Prostate gland (tissue), 2 donors: ENCODE measurements around the gene PPFIA2. TPM values are rescaled to one million over a fixed set of nuclear protein-coding genes. Genes with fewer than 3 reads are reported as not detected.
"Not testable (repeated sequence)": the region's sequence is repeated elsewhere in the genome, so short reads cannot be mapped to it uniquely, and the experiment has no call there.

ENCODE experiments used
- DNase-seq: peaks from one replicate; pipeline ENCODE4 v3.0.0-alpha.2; 2019; ENCODE audit warnings: low spot score
- H3K27ac ChIP-seq, 2 donors: fragments of 200-600 bp; sonication (generic); 2 replicates each; pipeline ENCODE4 v1.5.1; 2017 to 2019
- H3K27me3 ChIP-seq: fragments of 200-600 bp; sonication (generic); replicated peaks from 2 replicates; pipeline ENCODE4 v1.5.1; 2019; ENCODE audit not compliant: insufficient read depth
- H3K36me3 ChIP-seq, 2 donors: fragments of 200-600 bp; sonication (generic); 1 replicate in 1 of 2; 2 replicates in 1 of 2; pipeline versions ENCODE4 v1.5.1 to v1.8.1; 2017 to 2019
- H3K4me1 ChIP-seq: fragments of 200-600 bp; sonication (generic); replicated peaks from 2 replicates; pipeline ENCODE4 v1.5.1; 2019
- H3K4me3 ChIP-seq, 2 donors: fragments of 200-600 bp; sonication (generic); 2 replicates each; pipeline ENCODE4 v1.5.1; 2017 to 2019
- H3K9me3 ChIP-seq: fragments of 200-600 bp; sonication (generic); 2 replicates; pipeline ENCODE4 v1.5.1; 2017
- CTCF ChIP-seq, 4 experiments: fragments of 200-600 bp in 2 of 4; fragments of 450-650 bp in 2 of 4; sonication (generic) in 2 of 4; IDR thresholded peaks; 1 replicate in 3 of 4; 2 replicates in 1 of 4; pipeline ENCODE4 v1.5.1; 2016 to 2019; ENCODE audit warnings: antibody characterized with exemption in 4 of 4, mild to moderate bottlenecking in 2 of 4, moderate library complexity in 2 of 4
- POLR2A ChIP-seq: fragments of 450-650 bp; IDR thresholded peaks from one replicate; pipeline ENCODE4 v1.6.1; 2016; ENCODE audit warnings: antibody characterized with exemption, mild to moderate bottlenecking
- POLR2AphosphoS5 ChIP-seq: sonication (generic); formaldehyde crosslinking; IDR thresholded peaks from one replicate; pipeline ENCODE4 v1.6.1; 2017; ENCODE audit warnings: antibody characterized with exemption
- WGBS: methylation state at CpG from one replicate; pipeline ENCODE4 v1.1.5; 2018; 5-methylcytosine and 5-hydroxymethylcytosine counted together
- intact Hi-C: fragments of 100-400 bp; cut with DNase I; formaldehyde crosslinking; loops from one replicate; pipeline ENCODE4 v1.14.2; 2022
- total RNA-seq, 2 donors: library from RNA; depleted of rRNA; stranded (reverse); fragments of >200 nt; gene quantifications; one replicate each; pipeline ENCODE4 v1.1.0, GENCODE V29; 2016

Gene PPFIA2
- total RNA-seq, 2 donors from 2014 or later = 7.3 to 22.9 TPM

- DNase-seq = no peak
- WGBS = 94% methylated on average over 1 of the region's 1 CpG
- Histone ChIP-seq H3K27ac (no peak overlapping the region), H3K4me3 (no peak overlapping the region), H3K9me3 (no peaks in the 10 kb centered on the region), H3K36me3 (no peaks in the 10 kb centered on the region), H3K27me3 (no peaks in the 10 kb centered on the region), H3K4me1 (no peaks in the 10 kb centered on the region)
- intact Hi-C loops = no loop called here
- TF ChIP-seq POLR2AphosphoS5 (no peak), POLR2A (no peak)
Observed at GRCh38 chr12:81211306-81211705, 547.8 kb downstream of the PPFIA2 start.

- H3K9me3 ChIP-seq, H3K36me3 ChIP-seq, H3K27ac ChIP-seq, H3K4me3 ChIP-seq, intact Hi-C loops, H3K4me1 ChIP-seq, H3K27me3 ChIP-seq: not testable (repeated sequence)
- 56% methylated on average over 2 of the region's 2 CpGs for WGBS
- peak; percentile 16 for DNase-seq
Observed at GRCh38 chr12:81209772-81210225, 549.4 kb downstream of the PPFIA2 start.

- H3K27me3 ChIP-seq = no peaks in the 10 kb centered on the region
- TF ChIP-seq POLR2A = no peak
- no peak for TF ChIP-seq CTCF (IDR thresholded peaks at IDR 0.05)
- TF ChIP-seq POLR2AphosphoS5 = no peak
- no peaks in the 10 kb centered on the region for H3K36me3 ChIP-seq
- no peak overlapping the region for H3K27ac ChIP-seq
- H3K4me3 ChIP-seq = no peak overlapping the region
- H3K4me1 ChIP-seq = no peaks in the 10 kb centered on the region
- intact Hi-C loops = no loop called here
- H3K9me3 ChIP-seq = no peaks in the 10 kb centered on the region
- DNase-seq = no peak
Observed at GRCh38 chr12:81209012-81209411, 550.1 kb downstream of the PPFIA2 start.

- H3K9me3 ChIP-seq = no peaks in the 10 kb centered on the region
- 65% methylated on average over 9 of the region's 9 CpGs for WGBS
- H3K27me3 ChIP-seq = no peaks in the 10 kb centered on the region
- no peaks in the 10 kb centered on the region for H3K4me1 ChIP-seq
- intact Hi-C loops = no loop called here
- H3K36me3 ChIP-seq = no peaks in the 10 kb centered on the region
- H3K4me3 ChIP-seq = no peak overlapping the region
- TF ChIP-seq POLR2AphosphoS5 = no peak
- no peak for TF ChIP-seq CTCF (IDR thresholded peaks at IDR 0.05)
- DNase-seq = no peak
- H3K27ac ChIP-seq = no peak overlapping the region
Observed at GRCh38 chr12:81208187-81208911, 550.8 kb downstream of the PPFIA2 start.
